ENCODE results near the gene TAGLN.

GRCh38 chr11:117154468-117154867, 44.7 kb upstream of the TAGLN start:
- TF ChIP-seq CTCF (IDR thresholded peaks at IDR 0.05; ENCODE audit: low read depth, low read length, poor library complexity, severe bottlenecking): no peak
- no peak for TF ChIP-seq EZH2phosphoT487 (IDR thresholded peaks at IDR 0.05; ENCODE audit: borderline replicate concordance, low read length)

Measured in DOHH2 (cell line).